CD4-positive, alpha-beta T cell treated with Interferon alpha-2 for 1 hour (primary cell): ENCODE measurements around the gene ZMYND19.
"Not testable (repeated sequence)": the region's sequence is repeated elsewhere in the genome, so short reads cannot be mapped to it uniquely, and the experiment has no call there.

ENCODE experiments used
- DNase-seq, 2 donors: peaks; one replicate each; pipeline ENCODE4 v3.0.0-alpha.2; 2020 to 2022

The ZMYND19 gene

GRCh38 chr9:137586854-137587253, 3.5 kb downstream of the ZMYND19 start:
- no peak for DNase-seq

- DNase-seq = no peak
Observed at GRCh38 chr9:137583957-137584356, 6.4 kb downstream of the ZMYND19 start.

GRCh38 chr9:137583347-137583746, 7.0 kb downstream of the ZMYND19 start:
- no peak for DNase-seq

- no peak for DNase-seq
Observed at GRCh38 chr9:137582286-137582860, 7.9 kb downstream of the ZMYND19 start.

GRCh38 chr9:137581361-137582285, 8.7 kb downstream of the ZMYND19 start:
- no peak for DNase-seq

GRCh38 chr9:137580954-137581322, 9.4 kb downstream of the ZMYND19 start:
- no peak for DNase-seq

- DNase-seq = no peak
Observed at GRCh38 chr9:137580209-137580953, 9.9 kb downstream of the ZMYND19 start.

GRCh38 chr9:137579259-137579604, 11.1 kb downstream of the ZMYND19 start:
- DNase-seq = no peak

GRCh38 chr9:137578518-137579258, 11.6 kb downstream of the ZMYND19 start, which contains the start of gene DPH7:
Gene DPH7, minus strand, starts transcription at chr9:137578925. Its CDS starts 148 bp downstream, at chr9:137578777.
- peak; percentile 92 to 95 for DNase-seq

GRCh38 chr9:137575716-137576411, 14.4 kb downstream of the ZMYND19 start:
- no peak for DNase-seq

GRCh38 chr9:137575364-137575715, 15.0 kb downstream of the ZMYND19 start:
- DNase-seq = peak in 1 of 2 donors; percentile 43

- DNase-seq = no peak
Observed at GRCh38 chr9:137574192-137574591, 16.1 kb downstream of the ZMYND19 start.

GRCh38 chr9:137570566-137570965, 19.7 kb downstream of the ZMYND19 start:
- no peak for DNase-seq

- DNase-seq = no peak
Observed at GRCh38 chr9:137569609-137570203, 20.6 kb downstream of the ZMYND19 start.

GRCh38 chr9:137568445-137568844, 21.9 kb downstream of the ZMYND19 start:
- not testable (repeated sequence) for DNase-seq

- no peak for DNase-seq
Observed at GRCh38 chr9:137564817-137565411, 25.4 kb downstream of the ZMYND19 start.

- DNase-seq = no peak
Observed at GRCh38 chr9:137564134-137564533, 26.2 kb downstream of the ZMYND19 start.

- DNase-seq = no peak
Observed at GRCh38 chr9:137558127-137558526, 32.2 kb downstream of the ZMYND19 start.

GRCh38 chr9:137556069-137556838, 34.1 kb downstream of the ZMYND19 start:
- DNase-seq = no peak

GRCh38 chr9:137555179-137555578, 35.1 kb downstream of the ZMYND19 start:
- no peak for DNase-seq

GRCh38 chr9:137554349-137554748, 36.0 kb downstream of the ZMYND19 start:
- DNase-seq = no peak
